Testis (tissue), 2 donors: ENCODE data around the gene SYN1.

Experiments
- POLR2A ChIP-seq: fragments of 450-650 bp; IDR thresholded peaks from one replicate; pipeline ENCODE4 v1.6.1; 2017; ENCODE audit warnings: antibody characterized with exemption, mild to moderate bottlenecking, moderate library complexity
- TF ChIP-seq, protein P1 (sequence below), 3 experiments: fragments of 450-650 bp in 2 of 3; fragments of 200-600 bp in 1 of 3; sonication (generic) in 1 of 3; IDR thresholded peaks; one replicate each; pipeline ENCODE4 v1.5.1; 2016 to 2019; ENCODE audit warnings: antibody characterized with exemption in 3 of 3, mild to moderate bottlenecking in 2 of 3, moderate library complexity in 1 of 3

DNA sequence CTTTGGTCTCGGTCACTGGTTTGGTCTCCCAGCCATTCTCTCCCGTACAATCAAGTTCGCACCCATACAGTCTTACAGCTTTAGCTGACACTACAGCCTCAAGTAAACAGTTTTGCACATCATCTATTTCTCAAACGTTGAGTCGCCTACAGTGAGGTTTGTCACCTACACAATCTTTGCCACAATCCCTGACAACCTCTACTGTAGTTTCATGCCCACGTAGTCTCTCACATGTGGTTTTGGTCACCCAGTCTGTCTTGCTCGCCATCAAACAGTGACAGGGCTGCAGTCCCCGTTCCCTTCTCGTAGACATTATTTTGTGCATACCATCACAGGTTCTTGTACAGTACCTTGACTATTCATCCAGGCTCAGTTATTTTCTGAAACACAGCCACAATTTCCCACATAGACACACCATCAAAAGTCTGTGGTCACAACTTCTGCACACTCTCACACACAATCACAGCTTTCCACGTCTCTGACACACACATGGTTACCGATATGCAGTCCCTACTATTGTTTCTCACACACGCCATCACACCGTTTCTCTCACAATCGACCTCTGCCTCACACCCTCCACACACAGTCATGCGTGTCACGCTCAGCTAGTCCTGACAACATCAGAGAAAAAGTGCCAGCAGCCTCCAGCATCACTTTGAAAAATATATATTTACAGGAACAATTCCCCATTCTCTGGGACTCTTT is 15.4 kb upstream of the SYN1 start:
- TF ChIP-seq POLR2A, result no peak
- TF ChIP-seq, protein P1, sequence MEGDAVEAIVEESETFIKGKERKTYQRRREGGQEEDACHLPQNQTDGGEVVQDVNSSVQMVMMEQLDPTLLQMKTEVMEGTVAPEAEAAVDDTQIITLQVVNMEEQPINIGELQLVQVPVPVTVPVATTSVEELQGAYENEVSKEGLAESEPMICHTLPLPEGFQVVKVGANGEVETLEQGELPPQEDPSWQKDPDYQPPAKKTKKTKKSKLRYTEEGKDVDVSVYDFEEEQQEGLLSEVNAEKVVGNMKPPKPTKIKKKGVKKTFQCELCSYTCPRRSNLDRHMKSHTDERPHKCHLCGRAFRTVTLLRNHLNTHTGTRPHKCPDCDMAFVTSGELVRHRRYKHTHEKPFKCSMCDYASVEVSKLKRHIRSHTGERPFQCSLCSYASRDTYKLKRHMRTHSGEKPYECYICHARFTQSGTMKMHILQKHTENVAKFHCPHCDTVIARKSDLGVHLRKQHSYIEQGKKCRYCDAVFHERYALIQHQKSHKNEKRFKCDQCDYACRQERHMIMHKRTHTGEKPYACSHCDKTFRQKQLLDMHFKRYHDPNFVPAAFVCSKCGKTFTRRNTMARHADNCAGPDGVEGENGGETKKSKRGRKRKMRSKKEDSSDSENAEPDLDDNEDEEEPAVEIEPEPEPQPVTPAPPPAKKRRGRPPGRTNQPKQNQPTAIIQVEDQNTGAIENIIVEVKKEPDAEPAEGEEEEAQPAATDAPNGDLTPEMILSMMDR (IDR thresholded peaks at IDR 0.05), result no peak
